Activated T-helper 2 cell treated with anti-CD3 and anti-CD28 coated beads, Interferon-gamma antibody, Interleukin-2, Interleukin-4, amounts not matched to agents 10 μg/mL and 5 μg/mL and 100 μg/mL, durations not matched to agents 14 hours and 24 hours and 36 hours (primary cell): Measurements from ENCODE around the gene RGS10. TPM values are rescaled to one million over a fixed set of nuclear protein-coding genes. Genes with fewer than 3 reads are reported as not detected.
A peak's percentile ranks its signal among the peaks of the same experiment; 100 is the strongest.

Source experiments
- DNase-seq: peaks from one replicate; pipeline ENCODE4 v3.0.0; 2021; ENCODE audit warnings: low spot score
- H3K27ac Mint-ChIP-seq: one replicate; pipeline ENCODE4 v1.8.0; 2021; ENCODE audit warnings: mixed read lengths
- H3K27me3 Mint-ChIP-seq: one replicate; pipeline ENCODE4 v1.8.0; 2021; ENCODE audit warnings: low read depth, mixed read lengths
- H3K36me3 Mint-ChIP-seq: one replicate; pipeline ENCODE4 v1.8.0; 2021; ENCODE audit warnings: low read depth, mixed read lengths
- H3K4me1 Mint-ChIP-seq: one replicate; pipeline ENCODE4 v1.8.0; 2021; ENCODE audit warnings: low read depth, mixed read lengths
- H3K4me3 Mint-ChIP-seq: one replicate; pipeline ENCODE4 v1.8.0; 2021; ENCODE audit warnings: low read depth, mild to moderate bottlenecking, moderate library complexity, mixed read lengths
- H3K9me3 Mint-ChIP-seq: one replicate; pipeline ENCODE4 v1.8.0; 2021; ENCODE audit warnings: mixed read lengths
- intact Hi-C: fragments of 100-400 bp; cut with micrococcal nuclease; formaldehyde crosslinking; loops from one replicate; pipeline ENCODE4 v1.15.1; 2023
- total RNA-seq: library from RNA; stranded (reverse); gene quantifications from 2 replicates; pipeline ENCODE4 v1.2.3, GENCODE V29; 2022

RGS10 gene
- total RNA-seq, 1 donor from 2014 or later = 112 TPM

DNA sequence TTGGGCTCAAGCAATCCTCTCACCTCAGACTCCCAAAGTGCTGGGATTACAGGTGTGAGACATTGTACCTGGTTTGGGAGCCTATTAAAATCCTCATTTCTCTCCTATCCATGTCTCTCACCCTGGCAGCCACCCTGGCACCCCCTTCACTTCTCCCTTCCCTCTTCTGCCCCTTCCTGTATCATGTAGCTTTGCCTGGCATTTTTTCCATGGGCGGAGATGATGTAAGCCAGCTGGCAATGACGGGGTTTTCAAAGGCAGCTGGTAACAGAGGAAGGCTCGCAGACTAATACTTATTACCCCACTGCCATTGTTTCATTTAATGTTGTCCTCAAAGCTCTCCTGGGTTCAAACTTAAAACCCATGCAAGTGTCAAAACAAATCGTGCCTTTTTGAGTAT, 61.9 kb downstream of the RGS10 start:
- Mint-ChIP-seq H3K27me3 (no peaks in the 10 kb centered on the region), H3K36me3 (no peaks in the 10 kb centered on the region), H3K27ac (no peak overlapping the region), H3K4me1 (peaks cover 26% of the 10 kb centered on the region), H3K4me3 (no peak overlapping the region), H3K9me3 (no peaks in the 10 kb centered on the region)
- intact Hi-C loops = no loop called here
- DNase-seq = no peak

- Mint-ChIP-seq H3K9me3 (no peaks in the 10 kb centered on the region), H3K27me3 (no peaks in the 10 kb centered on the region), H3K4me1 (peaks cover 26% of the 10 kb centered on the region), H3K36me3 (no peaks in the 10 kb centered on the region), H3K27ac (no peak overlapping the region), H3K4me3 (no peak overlapping the region)
- intact Hi-C loops = loop anchor here (2.0 kb wide), 1 partner anchor 17 kb away; no protein-coding TSS in a partner anchor
- DNase-seq = no peak
These were observed 63.0 kb downstream of the RGS10 start for GRCh38 chr10:119479532-119479931.

DNA sequence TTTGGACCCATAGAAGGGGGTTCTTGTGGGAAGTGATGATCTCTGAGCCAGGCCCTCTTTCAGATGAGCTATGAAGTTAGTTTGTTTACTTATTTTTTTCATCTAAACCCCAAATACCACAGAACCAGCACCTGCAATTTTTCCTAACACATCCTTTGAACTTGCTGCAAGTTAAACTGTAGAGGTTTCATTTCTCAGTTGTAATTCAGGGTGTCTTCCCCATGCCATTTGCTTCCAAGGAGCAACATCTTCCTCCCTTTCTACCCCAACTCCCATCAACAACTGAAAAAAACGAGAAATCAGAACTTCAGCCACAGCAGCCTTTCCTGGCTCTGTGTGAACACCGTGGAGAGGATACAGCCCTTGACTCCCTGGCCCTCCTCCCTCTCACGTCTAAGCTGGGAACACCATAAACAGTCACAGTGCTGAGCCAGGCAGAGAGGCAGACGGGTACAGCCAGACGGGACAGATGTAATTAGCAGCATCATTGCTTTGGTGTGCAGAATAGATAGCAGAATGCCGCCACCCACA, 63.6 kb downstream of the RGS10 start:
- intact Hi-C loops = loop anchor here (2.0 kb wide), 1 partner anchor 18 kb away; no protein-coding TSS in a partner anchor
- Mint-ChIP-seq H3K27ac (peak overlapping the region; percentile 46), H3K27me3 (no peaks in the 10 kb centered on the region), H3K4me3 (peak overlapping the region; percentile 49), H3K4me1 (peaks cover 26% of the 10 kb centered on the region), H3K36me3 (no peaks in the 10 kb centered on the region), H3K9me3 (no peaks in the 10 kb centered on the region)
- no peak for DNase-seq

DNA sequence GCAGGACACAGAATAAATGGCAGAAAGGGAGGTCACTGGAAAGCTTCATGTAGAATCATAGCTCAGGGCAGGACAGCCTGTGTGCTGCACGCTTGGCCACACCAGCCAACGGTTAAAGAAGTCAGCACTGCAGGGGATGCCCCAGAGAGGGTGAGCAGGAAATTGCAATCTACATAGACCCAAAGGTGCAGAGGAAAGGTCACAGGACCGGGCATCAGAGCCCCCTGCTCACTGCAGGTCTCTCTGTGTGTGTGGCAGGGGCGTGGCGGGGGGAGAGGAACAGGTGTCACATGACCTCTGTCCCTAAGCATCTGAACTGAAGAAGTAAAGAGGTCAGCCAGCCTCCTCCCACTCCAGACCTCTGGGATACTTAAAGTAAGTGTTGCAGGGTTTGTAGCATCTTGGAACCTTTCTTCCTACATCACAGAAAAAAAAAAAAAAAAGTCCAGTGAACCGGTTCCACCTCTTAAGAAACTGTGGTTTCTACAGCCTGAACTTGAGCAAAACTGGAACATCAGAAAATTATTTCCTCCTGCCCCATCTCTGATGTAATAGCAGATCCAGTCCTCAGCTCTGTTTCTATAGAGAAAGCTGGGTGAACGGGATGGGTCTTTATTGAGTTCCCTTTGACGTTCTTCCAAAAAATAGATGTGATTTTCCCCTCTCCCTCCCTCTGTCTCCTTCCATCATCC, 64.3 kb downstream of the RGS10 start:
- Mint-ChIP-seq H3K36me3 (no peaks in the 10 kb centered on the region), H3K4me3 (no peak overlapping the region), H3K4me1 (peaks cover 26% of the 10 kb centered on the region), H3K9me3 (no peaks in the 10 kb centered on the region), H3K27ac (peak overlapping the region; percentile 46), H3K27me3 (no peaks in the 10 kb centered on the region)
- no peak for DNase-seq
- intact Hi-C loops = loop anchor here (2.0 kb wide), 1 partner anchor 19 kb away; no protein-coding TSS in a partner anchor

DNA sequence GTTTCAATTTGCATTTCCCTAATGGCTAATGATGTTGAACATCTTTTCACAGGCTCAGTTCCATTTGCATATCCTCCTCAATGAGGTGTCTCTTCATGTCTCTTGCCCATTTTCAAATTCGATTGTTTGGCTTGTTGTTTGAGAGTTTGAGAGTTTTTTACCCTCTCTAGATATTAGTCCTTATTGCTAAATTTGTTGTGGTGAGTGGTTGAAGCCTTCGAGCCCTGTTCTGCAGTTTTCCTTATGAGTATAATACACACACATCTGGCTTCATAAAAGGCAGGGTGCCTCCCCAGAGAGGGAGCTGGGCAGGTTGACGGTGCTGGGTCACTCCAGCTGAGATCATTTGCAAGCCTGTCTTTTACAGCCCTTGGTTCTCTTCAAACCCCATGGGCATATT, 65.1 kb downstream of the RGS10 start:
- no peak overlapping the region for H3K4me3 Mint-ChIP-seq
- DNase-seq = no peak
- H3K4me1 Mint-ChIP-seq = peaks cover 26% of the 10 kb centered on the region
- H3K9me3 Mint-ChIP-seq = no peaks in the 10 kb centered on the region
- intact Hi-C loops = no loop called here
- no peaks in the 10 kb centered on the region for H3K27me3 Mint-ChIP-seq
- H3K36me3 Mint-ChIP-seq = no peaks in the 10 kb centered on the region
- H3K27ac Mint-ChIP-seq = no peak overlapping the region

DNA sequence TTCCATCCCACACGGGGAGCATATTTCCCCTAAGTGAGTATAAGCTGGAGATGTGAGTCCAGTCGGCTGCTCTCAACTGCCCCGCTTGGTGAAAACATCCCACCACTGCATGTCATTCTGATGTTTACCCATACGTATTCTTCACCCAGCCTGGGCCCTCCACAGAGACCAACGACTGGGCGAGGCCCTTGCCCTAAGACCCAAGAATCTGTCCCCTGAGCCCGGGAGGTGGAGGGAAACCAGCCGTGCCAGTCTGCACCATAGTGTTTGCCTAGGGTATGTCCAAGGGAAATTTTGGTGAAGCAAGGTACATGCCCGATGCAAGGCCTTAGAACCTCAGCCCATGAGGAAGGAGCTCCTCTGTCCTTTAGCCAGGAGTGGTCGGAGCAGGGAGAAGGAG, 67.9 kb downstream of the RGS10 start:
- no peak overlapping the region for H3K27ac Mint-ChIP-seq
- H3K27me3 Mint-ChIP-seq = peaks cover 2% of the 10 kb centered on the region
- no peaks in the 10 kb centered on the region for H3K9me3 Mint-ChIP-seq
- no peak overlapping the region for H3K4me3 Mint-ChIP-seq
- intact Hi-C loops = no loop called here
- peaks cover 26% of the 10 kb centered on the region for H3K4me1 Mint-ChIP-seq
- DNase-seq = no peak
- no peaks in the 10 kb centered on the region for H3K36me3 Mint-ChIP-seq

DNA sequence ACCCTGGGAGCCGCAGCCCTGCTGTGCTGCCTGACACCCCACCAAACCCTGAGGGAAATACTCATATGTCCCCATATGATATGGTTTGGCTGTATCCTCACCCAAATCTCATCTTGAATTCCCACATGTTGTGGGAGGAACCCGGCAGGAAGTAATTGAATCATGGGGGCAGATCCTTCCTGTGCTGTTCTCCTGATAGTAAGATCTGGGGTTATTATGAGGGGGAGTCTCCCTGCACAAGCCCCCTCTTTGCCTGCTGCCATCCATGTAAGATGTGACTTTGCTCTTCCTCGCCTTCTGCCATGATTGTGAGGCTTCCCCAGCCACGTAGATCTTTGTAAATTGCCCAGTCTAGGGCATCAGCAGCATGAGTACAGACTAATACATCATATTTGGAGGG, 68.7 kb downstream of the RGS10 start:
- no peak overlapping the region for H3K27ac Mint-ChIP-seq
- no peak for DNase-seq
- H3K9me3 Mint-ChIP-seq = no peaks in the 10 kb centered on the region
- intact Hi-C loops = no loop called here
- H3K27me3 Mint-ChIP-seq = peaks cover 2% of the 10 kb centered on the region
- no peaks in the 10 kb centered on the region for H3K36me3 Mint-ChIP-seq
- H3K4me3 Mint-ChIP-seq = no peak overlapping the region
- peaks cover 17% of the 10 kb centered on the region for H3K4me1 Mint-ChIP-seq

DNA sequence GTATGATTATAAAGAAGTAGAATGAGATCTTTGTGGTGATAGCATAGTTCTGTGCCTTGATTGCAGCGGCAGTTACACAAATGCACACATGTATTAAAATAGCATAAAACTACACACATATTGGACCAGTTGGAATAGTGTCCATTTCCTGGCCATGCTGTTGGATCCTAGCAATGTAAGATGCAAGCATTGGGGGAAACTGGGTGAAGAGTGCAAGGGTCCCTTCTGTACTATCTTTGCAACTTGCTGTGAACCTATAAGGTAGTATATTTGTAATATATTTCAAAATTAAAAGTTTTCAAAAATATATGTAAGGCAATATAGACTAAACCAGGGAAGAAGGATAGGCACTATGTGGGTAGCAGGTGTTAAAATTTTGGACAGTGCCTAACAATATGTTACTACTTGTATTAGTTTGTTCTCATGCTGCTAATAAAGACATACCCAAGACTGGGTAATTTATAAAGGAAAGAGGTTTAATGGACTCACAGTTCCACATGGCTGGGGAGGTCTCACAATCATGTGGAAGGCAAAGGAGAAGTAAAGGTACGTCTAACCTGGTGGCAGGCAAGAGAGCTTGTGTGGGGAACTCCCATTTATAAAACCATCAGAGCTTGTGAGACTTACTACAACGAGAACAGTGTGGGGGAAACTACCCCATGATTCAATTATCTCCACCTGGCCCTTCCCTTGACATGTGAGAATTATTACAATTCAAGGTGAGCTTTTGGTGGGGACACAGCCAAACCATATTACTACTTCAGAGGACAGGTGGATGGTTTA, 71.4 kb downstream of the RGS10 start:
- H3K27ac Mint-ChIP-seq = no peak overlapping the region

DNA sequence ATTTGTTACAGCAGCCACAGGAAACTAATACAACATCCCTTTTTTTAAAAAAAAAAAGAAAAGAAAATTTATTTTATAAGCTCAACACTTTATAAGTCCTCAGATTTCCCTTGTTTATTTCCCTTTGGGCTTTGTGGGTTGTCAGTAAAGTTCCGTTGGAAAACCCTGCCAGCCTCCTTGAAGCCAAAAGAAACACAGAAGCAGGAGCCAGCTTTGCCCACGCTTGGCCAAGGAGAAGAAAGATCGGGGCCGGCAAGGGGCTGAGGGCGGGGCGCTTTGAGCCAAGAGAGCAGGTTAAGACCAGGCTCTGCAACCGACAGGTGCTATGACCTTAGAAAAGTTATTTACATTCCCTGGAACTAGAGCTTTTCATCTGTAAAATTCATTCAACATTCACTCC, 72.7 kb downstream of the RGS10 start:
- Mint-ChIP-seq H3K27ac (no peak overlapping the region), H3K27me3 (peaks cover 4% of the 10 kb centered on the region), H3K9me3 (no peaks in the 10 kb centered on the region), H3K4me1 (no peaks in the 10 kb centered on the region), H3K4me3 (no peak overlapping the region), H3K36me3 (no peaks in the 10 kb centered on the region)
- intact Hi-C loops = no loop called here
- DNase-seq = no peak

More for the DNA sequence above, 71.4 kb downstream of the RGS10 start:
- Mint-ChIP-seq H3K9me3 (no peaks in the 10 kb centered on the region), H3K36me3 (no peaks in the 10 kb centered on the region), H3K4me3 (no peak overlapping the region), H3K4me1 (no peaks in the 10 kb centered on the region), H3K27me3 (peaks cover 4% of the 10 kb centered on the region)
- intact Hi-C loops = no loop called here
- no peak for DNase-seq

GRCh38 chr10:119469325-119469707, 73.2 kb downstream of the RGS10 start:
- Mint-ChIP-seq H3K4me1 (no peaks in the 10 kb centered on the region), H3K4me3 (no peak overlapping the region), H3K9me3 (no peaks in the 10 kb centered on the region), H3K36me3 (no peaks in the 10 kb centered on the region), H3K27ac (no peak overlapping the region), H3K27me3 (peaks cover 4% of the 10 kb centered on the region)
- DNase-seq = no peak
- intact Hi-C loops = no loop called here

DNA sequence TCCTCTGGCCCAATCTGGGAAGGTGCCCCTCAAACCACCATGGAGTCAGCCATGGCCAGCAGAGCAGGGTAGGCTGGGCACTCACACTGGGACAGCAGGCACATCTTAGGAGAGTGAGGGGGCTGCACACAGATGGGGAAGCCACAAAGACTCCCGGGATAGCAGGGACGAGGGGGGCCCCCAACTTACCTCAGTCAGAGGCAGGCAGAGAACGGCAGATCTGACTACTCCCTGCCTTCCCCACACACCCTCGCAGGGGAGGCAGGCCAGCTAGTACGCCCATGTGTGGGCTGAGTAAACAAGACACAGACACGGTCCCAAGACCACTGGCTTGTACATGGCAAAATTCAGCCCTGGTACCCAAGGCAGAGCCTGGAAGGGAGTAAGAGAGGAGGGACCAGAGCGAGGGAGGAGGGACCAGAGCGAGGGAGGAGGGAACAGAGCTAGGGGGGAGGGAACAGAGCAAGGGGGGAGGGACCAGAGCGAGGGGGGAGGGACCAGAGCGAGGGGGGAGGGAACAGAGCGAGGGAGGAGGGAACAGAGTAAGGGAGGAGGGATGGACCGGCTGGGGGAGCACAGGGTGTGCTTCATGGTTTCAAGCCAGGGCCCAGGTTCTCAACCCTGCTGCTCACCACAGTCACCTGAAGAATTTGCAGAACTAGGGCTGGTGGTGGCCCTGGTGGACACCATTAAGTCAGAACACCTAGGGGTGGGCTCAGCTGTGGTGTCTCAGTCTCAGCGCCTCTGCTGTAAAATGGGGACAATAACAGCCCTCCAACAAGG, 73.8 kb downstream of the RGS10 start:
- no peak overlapping the region for H3K27ac Mint-ChIP-seq
- no peaks in the 10 kb centered on the region for H3K36me3 Mint-ChIP-seq
- no peaks in the 10 kb centered on the region for H3K4me1 Mint-ChIP-seq
- intact Hi-C loops = no loop called here
- DNase-seq = no peak
- peaks cover 4% of the 10 kb centered on the region for H3K27me3 Mint-ChIP-seq
- no peaks in the 10 kb centered on the region for H3K9me3 Mint-ChIP-seq
- no peak overlapping the region for H3K4me3 Mint-ChIP-seq

DNA sequence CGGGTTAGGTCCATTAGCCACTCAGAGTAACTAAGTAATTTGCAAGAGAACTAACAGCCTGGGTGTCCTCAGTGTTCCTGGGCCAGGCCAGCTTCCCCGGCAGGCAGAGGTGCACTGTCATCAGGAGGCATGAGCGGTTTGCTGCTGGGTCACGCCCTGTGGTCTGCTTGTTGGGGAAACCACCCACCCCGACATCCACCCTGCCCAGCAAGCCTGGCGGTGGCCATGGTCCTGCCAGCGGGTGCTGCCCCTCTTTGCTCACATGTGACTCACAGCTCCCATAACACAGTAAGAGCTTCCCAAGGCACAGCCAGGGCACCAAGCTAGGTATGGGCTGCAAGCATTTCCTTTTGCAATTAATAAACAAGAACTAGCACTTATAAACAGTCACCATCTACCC, 75.9 kb downstream of the RGS10 start:
- Mint-ChIP-seq H3K9me3 (peaks cover 13% of the 10 kb centered on the region), H3K27ac (no peak overlapping the region), H3K4me1 (no peaks in the 10 kb centered on the region), H3K36me3 (no peaks in the 10 kb centered on the region), H3K4me3 (no peak overlapping the region), H3K27me3 (peaks cover 4% of the 10 kb centered on the region)
- DNase-seq = peak; percentile 26
- intact Hi-C loops = no loop called here
